ENCODE results near the gene TMEM59. TPM values are rescaled to one million over a fixed set of nuclear protein-coding genes. Genes with fewer than 3 reads are reported as not detected.
A peak's percentile ranks its signal among the peaks of the same experiment; 100 is the strongest.
"Not testable (repeated sequence)": the region's sequence is repeated elsewhere in the genome, so short reads cannot be mapped to it uniquely, and the experiment has no call there.

Gene TMEM59
- total RNA-seq, 4 donors from 2014 or later = 238 to 466 (median 352) TPM

GRCh38 chr1:54053745-54054437 is 887 bp upstream of the TMEM59 start:
- WGBS, 2 donors (ENCODE audit: low coverage in 1 of 2) = 10 to 22% methylated on average over 7 to 10 of the region's 21 CpGs
- TF ChIP-seq CTCF (IDR thresholded peaks at IDR 0.05) = no peak
- TF ChIP-seq POLR2AphosphoS5 (IDR thresholded peaks at IDR 0.05) = no peak
- no peak for TF ChIP-seq EP300 (IDR thresholded peaks at IDR 0.05)
- TF ChIP-seq POLR2A (IDR thresholded peaks at IDR 0.05) = no peak
- peak overlapping the region; percentile 91 to 95 for H3K4me3 ChIP-seq
- H3K4me1 ChIP-seq = peaks cover 0 to 46% (median 21%) of the 10 kb centered on the region in 3 donors
- H3K27ac ChIP-seq = peak overlapping the region; percentile 51 to 99 (median 96)
- peaks cover 0 to 7% of the 10 kb centered on the region in 2 donors for H3K36me3 ChIP-seq
- H3K27me3 ChIP-seq = no peaks in the 10 kb centered on the region
- no peaks in the 10 kb centered on the region for H3K9me3 ChIP-seq
- ATAC-seq = no peak

DNA sequence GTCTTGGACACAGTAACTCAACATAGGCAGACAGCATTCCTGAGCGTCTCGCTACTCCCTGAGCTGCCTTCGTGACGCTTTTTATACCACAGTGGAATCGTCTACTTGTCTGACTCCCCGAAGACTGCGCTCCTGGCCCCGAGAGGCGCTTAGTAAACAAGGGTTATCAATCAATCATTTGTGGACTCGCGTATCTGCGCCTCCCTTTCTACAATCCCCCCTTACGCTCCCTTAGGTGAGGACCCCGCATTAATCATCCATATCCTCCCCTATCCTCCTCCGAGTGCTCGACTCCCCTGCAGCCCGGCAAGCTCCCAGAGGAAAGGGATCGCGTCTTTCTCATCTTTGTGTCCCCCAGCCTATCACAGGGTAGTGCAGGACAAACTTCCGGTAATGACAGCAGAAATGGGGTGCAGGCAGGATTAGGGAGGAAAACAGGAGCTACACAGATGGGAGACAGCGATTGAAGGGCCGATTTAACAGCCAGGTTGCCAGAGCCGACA is 522 bp downstream of the TMEM59 start:
- WGBS, 2 donors (ENCODE audit: low coverage in 1 of 2) = 0 to 1% methylated on average over 10 to 18 of the region's 23 CpGs
- peak overlapping the region; percentile 91 to 95 for H3K4me3 ChIP-seq
- H3K4me1 ChIP-seq = peaks cover 7 to 60% (median 21%) of the 10 kb centered on the region in 3 donors
- peak overlapping the region; percentile 92 to 99 (median 96) for H3K27ac ChIP-seq
- ATAC-seq = no peak
- H3K36me3 ChIP-seq = no peaks in the 10 kb centered on the region
- TF ChIP-seq POLR2A (IDR thresholded peaks at IDR 0.05) (no peak), POLR2AphosphoS5 (IDR thresholded peaks at IDR 0.05) (no peak), EP300 (IDR thresholded peaks at IDR 0.05) (no peak), CTCF (IDR thresholded peaks at IDR 0.05) (no peak)
- H3K9me3 ChIP-seq = no peaks in the 10 kb centered on the region
- H3K27me3 ChIP-seq = no peaks in the 10 kb centered on the region

DNA sequence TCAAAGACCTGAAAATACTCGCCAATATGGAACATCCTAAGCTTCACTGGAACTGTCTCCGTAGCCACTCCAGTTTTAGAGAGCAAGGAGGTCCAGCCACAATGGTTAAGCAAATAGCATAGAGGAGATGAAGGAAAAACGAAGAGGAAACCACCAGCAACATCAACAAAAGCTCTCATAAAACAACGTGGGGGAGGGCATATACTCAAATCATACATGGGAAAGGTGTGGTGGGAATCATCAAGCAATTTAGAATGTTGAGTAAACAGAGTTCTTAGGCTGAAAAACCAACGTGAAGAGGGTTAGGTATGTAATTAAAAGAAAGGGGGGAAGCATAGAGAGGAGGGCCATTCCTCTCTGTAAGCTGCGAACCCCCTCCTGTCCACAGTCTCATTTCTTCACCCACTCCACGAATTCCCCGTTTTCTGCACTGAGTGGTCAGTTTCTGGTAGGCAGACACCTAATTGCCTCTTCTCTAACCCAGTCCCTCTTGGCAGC is 1.0 kb downstream of the TMEM59 start:
- Histone ChIP-seq H3K36me3 (no peaks in the 10 kb centered on the region), H3K27ac (peak overlapping the region; percentile 92 to 99 (median 96)), H3K9me3 (no peaks in the 10 kb centered on the region), H3K27me3 (no peaks in the 10 kb centered on the region), H3K4me1 (peaks cover 12 to 65% (median 23%) of the 10 kb centered on the region in 3 donors), H3K4me3 (peak overlapping the region; percentile 91 to 95)
- ATAC-seq = no peak
- WGBS, 2 donors (ENCODE audit: low coverage in 1 of 2) = 1 to 2% methylated on average over 8 of the region's 8 CpGs
- TF ChIP-seq POLR2A (IDR thresholded peaks at IDR 0.05) (no peak), POLR2AphosphoS5 (IDR thresholded peaks at IDR 0.05) (no peak), CTCF (IDR thresholded peaks at IDR 0.05) (no peak), EP300 (IDR thresholded peaks at IDR 0.05) (no peak)

- not testable (repeated sequence) for H3K27me3 ChIP-seq, H3K27ac ChIP-seq, H3K4me3 ChIP-seq, H3K36me3 ChIP-seq, H3K9me3 ChIP-seq, ATAC-seq
- whole genome bisulfite sequencing, 2 donors (ENCODE audit: low coverage in 1 of 2) = 89 to 97% methylated on average over 3 to 11 of the region's 12 CpGs
- H3K4me1 ChIP-seq = peaks cover 12 to 81% (median 29%) of the 10 kb centered on the region in 3 donors
Measured at GRCh38 chr1:54050435-54050834, 2.6 kb downstream of the TMEM59 start.

DNA sequence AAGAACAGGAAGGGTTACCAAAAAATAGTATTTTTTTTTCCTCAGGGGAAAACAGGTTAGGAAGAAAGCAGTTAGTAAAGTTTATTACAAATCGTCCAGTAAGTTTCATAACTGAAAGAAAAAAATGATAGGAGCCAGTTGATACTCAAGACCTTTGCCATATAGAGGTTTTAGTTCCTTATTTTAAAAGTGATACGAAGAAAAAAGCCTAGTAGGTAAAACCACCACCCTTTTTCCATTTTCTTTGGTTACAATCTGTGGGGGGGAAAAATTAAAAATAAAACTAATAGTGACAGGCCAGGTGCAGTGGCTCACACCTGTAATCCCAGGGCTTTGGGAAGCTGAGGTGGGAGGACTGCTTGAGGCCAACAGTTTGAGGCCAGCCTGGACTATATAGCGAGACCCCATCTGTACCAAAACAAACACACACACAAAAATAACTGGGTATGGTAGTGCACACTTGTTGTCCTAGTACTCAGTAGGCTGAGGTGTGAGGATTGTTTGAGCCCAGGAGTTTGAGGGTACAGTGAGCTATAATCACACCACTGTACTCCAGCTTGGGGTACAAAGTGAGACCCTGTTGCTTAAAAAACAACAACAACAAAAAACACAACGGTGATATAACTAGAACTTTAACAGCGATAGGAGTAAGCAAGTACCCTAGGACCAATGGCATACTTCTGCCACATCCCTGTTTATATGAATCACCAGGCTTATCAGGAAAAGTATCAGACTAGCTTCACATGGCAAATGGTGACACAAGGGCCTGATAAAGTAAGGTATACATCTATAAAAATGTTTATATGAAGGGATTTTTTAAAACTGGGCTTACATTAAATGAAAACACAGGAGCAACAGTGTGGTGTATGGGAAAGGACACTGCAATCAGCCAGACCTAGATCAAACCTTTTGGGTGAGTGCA is 5.4 kb downstream of the TMEM59 start:
- H3K27me3 ChIP-seq = no peaks in the 10 kb centered on the region
- ATAC-seq = no peak
- no peak overlapping the region for H3K4me3 ChIP-seq
- WGBS, 2 donors (ENCODE audit: low coverage in 1 of 2) = 68 to 70% methylated on average over 5 of the region's 5 CpGs
- H3K27ac ChIP-seq = peak overlapping the region in 2 of 4 donors; percentile 14 to 38
- peaks cover 12 to 80% (median 24%) of the 10 kb centered on the region in 3 donors for H3K4me1 ChIP-seq
- TF ChIP-seq POLR2AphosphoS5 (IDR thresholded peaks at IDR 0.05) (no peak), CTCF (IDR thresholded peaks at IDR 0.05) (no peak), EP300 (IDR thresholded peaks at IDR 0.05) (no peak), POLR2A (IDR thresholded peaks at IDR 0.05) (no peak)
- H3K36me3 ChIP-seq = peaks cover 2 to 18% of the 10 kb centered on the region in 2 donors
- no peaks in the 10 kb centered on the region for H3K9me3 ChIP-seq

Measured in gastroesophageal sphincter (tissue), 4 donors.